ENCODE results near the gene HTATSF1.

HTATSF1 gene

GRCh38 chrX:136477026-136477425 is 20.4 kb upstream of the HTATSF1 start:
- H3K36me3 Mint-ChIP-seq: no peaks in the 10 kb centered on the region
- no peaks in the 10 kb centered on the region for H3K9me3 Mint-ChIP-seq
- no peaks in the 10 kb centered on the region for H3K4me1 Mint-ChIP-seq
- DNase-seq (ENCODE audit: low spot score in 2 of 2) (no peak), ATAC-seq (no peak)
- no peak overlapping the region for H3K4me3 Mint-ChIP-seq
- no peak overlapping the region for H3K27ac Mint-ChIP-seq

GRCh38 chrX:136480383-136480782 is 17.0 kb upstream of the HTATSF1 start:
- ATAC-seq: no peak
- no peaks in the 10 kb centered on the region for H3K36me3 Mint-ChIP-seq
- DNase-seq (ENCODE audit: low spot score in 2 of 2): no peak
- no peak overlapping the region for H3K27ac Mint-ChIP-seq
- no peak overlapping the region for H3K4me3 Mint-ChIP-seq
- H3K4me1 Mint-ChIP-seq: no peaks in the 10 kb centered on the region
- no peaks in the 10 kb centered on the region for H3K9me3 Mint-ChIP-seq

GRCh38 chrX:136487647-136488046 is 9.7 kb upstream of the HTATSF1 start, which contains the start of gene BRS3:
Gene BRS3 (plus strand): TSS chrX:136487947. CDS start chrX:136488115, 168 bp downstream.
- H3K27ac Mint-ChIP-seq: no peak within 1 kb of the TSS

DNA sequence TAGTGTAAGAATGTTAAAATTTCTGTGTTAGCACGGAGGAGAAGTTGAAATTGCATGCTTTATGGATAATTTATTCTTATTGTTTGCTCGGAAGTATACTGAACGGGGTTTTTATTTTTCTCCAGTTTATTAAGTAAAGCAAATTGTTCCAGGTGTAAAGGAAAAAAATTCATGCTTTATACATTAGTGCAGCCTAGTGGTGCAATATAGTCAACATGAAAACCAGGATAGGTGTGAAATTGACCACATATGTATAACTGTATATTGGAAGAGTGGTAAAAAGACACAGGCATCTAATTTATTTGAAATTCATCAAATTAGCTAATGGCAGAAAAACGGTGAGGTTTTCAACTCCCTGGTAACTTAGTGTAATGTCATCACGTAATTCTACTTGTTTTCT is 8.7 kb upstream of the HTATSF1 start:
- H3K4me1 Mint-ChIP-seq: no peaks in the 10 kb centered on the region
- no peaks in the 10 kb centered on the region for H3K36me3 Mint-ChIP-seq
- DNase-seq (ENCODE audit: low spot score in 2 of 2) (no peak), ATAC-seq (no peak)
- H3K4me3 Mint-ChIP-seq: no peak overlapping the region
- H3K9me3 Mint-ChIP-seq: no peaks in the 10 kb centered on the region
- H3K27ac Mint-ChIP-seq: no peak overlapping the region

More at GRCh38 chrX:136487647-136488046, 9.7 kb upstream of the HTATSF1 start, which contains the start of gene BRS3:
- no peaks in the 10 kb centered on the region for H3K36me3 Mint-ChIP-seq
- no peak for DNase-seq (ENCODE audit: low spot score in 2 of 2)
- no peaks in the 10 kb centered on the region for H3K9me3 Mint-ChIP-seq
- ATAC-seq: no peak
- H3K4me3 Mint-ChIP-seq: no peak within 1 kb of the TSS
- H3K4me1 Mint-ChIP-seq: no peaks in the 10 kb centered on the region

GRCh38 chrX:136491832-136492231 is 5.6 kb upstream of the HTATSF1 start:
- Mint-ChIP-seq H3K36me3 (peaks cover 7% of the 10 kb centered on the region), H3K4me3 (no peak overlapping the region), H3K4me1 (no peaks in the 10 kb centered on the region), H3K27ac (no peak overlapping the region), H3K9me3 (no peaks in the 10 kb centered on the region)
- ATAC-seq (no peak), DNase-seq (ENCODE audit: low spot score in 2 of 2) (no peak)

DNA sequence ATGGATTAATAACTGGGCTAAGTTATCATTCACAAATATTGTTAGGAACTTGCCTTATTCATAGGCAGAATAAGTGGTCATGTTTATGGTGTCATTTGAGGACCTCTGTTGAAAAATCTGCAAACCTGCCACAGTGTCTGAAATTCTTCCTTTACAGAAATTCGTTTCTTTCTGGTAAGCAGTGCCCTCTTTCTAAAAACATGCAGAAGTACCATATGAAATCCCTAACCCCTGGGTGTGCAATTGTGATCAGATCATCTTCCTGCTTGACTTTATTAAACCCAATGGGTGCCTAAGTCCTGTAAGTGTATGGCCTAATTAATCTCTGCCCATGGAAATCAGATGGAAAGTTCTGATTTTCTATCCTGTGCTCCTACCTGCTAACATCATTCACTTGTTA is 4.4 kb upstream of the HTATSF1 start:
- no peak overlapping the region for H3K27ac Mint-ChIP-seq
- H3K4me3 Mint-ChIP-seq: no peak overlapping the region
- ATAC-seq: no peak
- DNase-seq (ENCODE audit: low spot score in 2 of 2): no peak
- H3K9me3 Mint-ChIP-seq: no peaks in the 10 kb centered on the region
- peaks cover 7% of the 10 kb centered on the region for H3K36me3 Mint-ChIP-seq
- no peaks in the 10 kb centered on the region for H3K4me1 Mint-ChIP-seq

- H3K9me3 Mint-ChIP-seq: no peaks in the 10 kb centered on the region
- DNase-seq (ENCODE audit: low spot score in 2 of 2) (no peak), ATAC-seq (no peak)
- H3K4me3 Mint-ChIP-seq: no peak overlapping the region
- H3K36me3 Mint-ChIP-seq: peaks cover 12% of the 10 kb centered on the region
- no peak overlapping the region for H3K27ac Mint-ChIP-seq
- no peaks in the 10 kb centered on the region for H3K4me1 Mint-ChIP-seq
Measured at GRCh38 chrX:136495043-136495442, 2.3 kb upstream of the HTATSF1 start.

DNA sequence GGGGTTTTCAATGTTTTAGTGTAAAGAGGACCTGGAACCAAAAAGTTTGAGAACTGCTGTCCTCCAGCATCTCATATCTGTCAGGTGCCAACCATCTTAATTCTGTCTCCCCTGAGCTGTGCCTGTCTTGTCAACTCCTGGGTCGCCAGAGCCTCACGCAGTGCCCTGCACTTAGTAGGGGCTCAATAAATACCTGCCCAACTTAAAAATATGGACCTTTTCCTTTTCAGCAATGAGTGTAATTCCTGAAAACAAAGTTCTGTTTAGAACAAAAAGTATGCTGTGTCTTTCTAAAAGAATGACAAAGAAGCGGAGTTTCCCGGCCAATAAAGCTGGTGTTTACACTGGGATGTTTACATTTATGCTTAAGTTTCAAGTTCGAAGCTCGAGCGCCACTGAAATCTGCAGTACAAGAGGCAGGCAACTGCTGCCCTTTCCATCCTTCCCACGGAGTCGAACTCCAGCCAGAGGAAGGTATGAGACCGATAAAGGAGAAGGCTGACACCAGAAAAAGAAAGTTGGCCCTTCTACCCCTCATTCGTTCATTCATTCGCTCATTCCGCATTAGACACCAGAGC is 1.1 kb upstream of the HTATSF1 start:
- ATAC-seq: no peak
- H3K36me3 Mint-ChIP-seq: peaks cover 22% of the 10 kb centered on the region
- H3K9me3 Mint-ChIP-seq: no peaks in the 10 kb centered on the region
- H3K4me1 Mint-ChIP-seq: no peaks in the 10 kb centered on the region
- H3K4me3 Mint-ChIP-seq: peak overlapping the region; percentile 71
- H3K27ac Mint-ChIP-seq: peak overlapping the region; percentile 72
- no peak for DNase-seq (ENCODE audit: low spot score in 2 of 2)

GRCh38 chrX:136496764-136497555 is 432 bp upstream of the HTATSF1 start:
- H3K27ac Mint-ChIP-seq: peak overlapping the region; percentile 72
- H3K9me3 Mint-ChIP-seq: no peaks in the 10 kb centered on the region
- DNase-seq (ENCODE audit: low spot score in 2 of 2): peak; percentile 66 to 88
- H3K4me3 Mint-ChIP-seq: peak overlapping the region; percentile 71
- peak; percentile 87 for ATAC-seq
- H3K36me3 Mint-ChIP-seq: peaks cover 22% of the 10 kb centered on the region
- no peaks in the 10 kb centered on the region for H3K4me1 Mint-ChIP-seq

GRCh38 chrX:136519069-136519468 is 21.7 kb downstream of the HTATSF1 start:
- Mint-ChIP-seq H3K4me3 (no peak overlapping the region), H3K9me3 (no peaks in the 10 kb centered on the region), H3K36me3 (no peaks in the 10 kb centered on the region), H3K4me1 (no peaks in the 10 kb centered on the region), H3K27ac (no peak overlapping the region)
- ATAC-seq: no peak
- no peak for DNase-seq (ENCODE audit: low spot score in 2 of 2)

- Mint-ChIP-seq H3K27ac (no peak overlapping the region), H3K4me1 (no peaks in the 10 kb centered on the region), H3K9me3 (no peaks in the 10 kb centered on the region), H3K36me3 (no peaks in the 10 kb centered on the region), H3K4me3 (no peak overlapping the region)
- ATAC-seq (no peak), DNase-seq (ENCODE audit: low spot score in 2 of 2) (no peak)
Measured at GRCh38 chrX:136523770-136524169, 26.4 kb downstream of the HTATSF1 start.

DNA sequence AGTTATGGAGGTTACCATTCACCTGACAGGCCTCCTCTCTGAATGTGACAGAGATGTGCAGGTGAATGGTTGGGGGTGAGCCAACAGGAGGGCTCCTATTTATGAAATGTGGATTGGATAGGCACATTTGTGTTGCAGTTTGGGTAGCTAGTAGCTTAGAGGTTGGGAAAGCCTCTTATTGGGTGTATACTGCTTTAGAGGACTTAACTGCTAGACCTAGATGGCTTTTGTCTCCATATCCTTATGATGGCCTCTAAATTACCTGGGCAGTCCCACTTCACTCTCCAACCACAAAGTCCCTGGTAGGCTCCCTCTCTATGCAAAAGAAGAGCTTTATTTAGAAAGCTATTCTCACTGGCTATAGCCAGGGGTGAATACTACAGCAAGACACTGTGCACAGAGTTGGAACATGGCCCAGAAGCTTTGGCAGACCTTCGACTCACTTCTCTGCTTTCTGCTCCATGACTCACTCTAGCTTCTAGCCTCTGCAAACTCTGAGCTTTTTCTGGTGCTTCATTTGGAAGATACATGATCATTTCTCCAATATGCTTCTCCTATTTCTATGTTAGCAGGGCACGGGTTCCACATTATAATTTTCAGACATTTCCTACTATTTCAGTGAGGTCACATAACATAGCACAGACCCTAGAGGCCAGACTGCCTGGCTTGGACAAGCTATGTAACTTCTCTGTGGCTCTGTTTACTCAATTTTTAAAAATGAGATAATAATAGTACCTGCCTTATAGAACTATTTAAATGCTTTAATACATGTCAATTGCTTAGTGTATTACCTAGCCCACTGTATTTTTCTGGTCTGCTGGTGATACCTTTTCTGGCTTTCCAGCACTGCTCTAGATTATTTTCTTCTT is 28.6 kb downstream of the HTATSF1 start:
- ATAC-seq (no peak), DNase-seq (ENCODE audit: low spot score in 2 of 2) (no peak)
- no peaks in the 10 kb centered on the region for H3K9me3 Mint-ChIP-seq
- H3K36me3 Mint-ChIP-seq: no peaks in the 10 kb centered on the region
- no peak overlapping the region for H3K27ac Mint-ChIP-seq
- no peak overlapping the region for H3K4me3 Mint-ChIP-seq
- no peaks in the 10 kb centered on the region for H3K4me1 Mint-ChIP-seq

DNA sequence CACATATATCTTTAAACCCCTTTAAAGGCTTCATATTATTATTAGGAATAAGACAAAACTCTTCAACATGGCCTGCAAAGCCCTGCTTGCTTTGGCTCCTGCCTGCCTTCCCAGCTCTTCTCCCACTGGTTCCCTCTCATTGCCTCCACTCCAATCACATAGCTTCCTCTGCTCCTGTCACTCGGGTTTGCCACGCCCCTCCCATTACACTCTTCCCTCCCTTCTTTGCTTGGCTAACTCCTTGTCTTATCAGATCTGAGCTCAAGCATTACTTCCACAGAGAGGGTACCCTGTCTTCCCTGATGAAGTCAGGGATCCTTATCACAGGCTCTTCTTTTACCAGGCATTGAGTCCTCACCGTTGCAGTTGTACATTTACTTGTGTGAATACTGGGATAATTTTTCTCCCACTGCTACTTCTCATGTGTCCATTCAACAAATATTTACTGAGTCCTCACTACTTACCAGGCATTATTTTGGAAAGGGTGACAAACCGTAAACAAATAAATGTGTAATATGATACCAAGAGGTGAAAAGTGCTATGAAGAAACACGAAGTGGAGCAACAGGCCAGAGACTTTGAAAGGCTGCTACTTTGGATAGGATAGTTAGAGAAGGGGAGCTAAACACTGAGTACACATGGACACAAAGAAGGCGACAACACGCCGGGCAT is 31.4 kb downstream of the HTATSF1 start:
- H3K9me3 Mint-ChIP-seq: no peaks in the 10 kb centered on the region
- H3K27ac Mint-ChIP-seq: no peak overlapping the region
- no peak overlapping the region for H3K4me3 Mint-ChIP-seq
- DNase-seq (ENCODE audit: low spot score in 2 of 2) (no peak), ATAC-seq (no peak)
- no peaks in the 10 kb centered on the region for H3K4me1 Mint-ChIP-seq
- no peaks in the 10 kb centered on the region for H3K36me3 Mint-ChIP-seq

GRCh38 chrX:136529795-136530194 is 32.4 kb downstream of the HTATSF1 start:
- H3K27ac Mint-ChIP-seq: no peak overlapping the region
- no peak for ATAC-seq
- H3K9me3 Mint-ChIP-seq: no peaks in the 10 kb centered on the region
- DNase-seq (ENCODE audit: low spot score in 2 of 2): no peak
- H3K36me3 Mint-ChIP-seq: no peaks in the 10 kb centered on the region
- H3K4me1 Mint-ChIP-seq: no peaks in the 10 kb centered on the region
- no peak overlapping the region for H3K4me3 Mint-ChIP-seq

GRCh38 chrX:136531951-136532350 is 34.6 kb downstream of the HTATSF1 start, which contains the start of gene VGLL1:
Gene VGLL1 (plus strand): TSS chrX:136532215. CDS start chrX:136536021, 3,806 bp downstream.
- ATAC-seq (no peak), DNase-seq (ENCODE audit: low spot score in 2 of 2) (no peak)
- Mint-ChIP-seq H3K4me1 (no peaks in the 10 kb centered on the region), H3K4me3 (no peak within 1 kb of the TSS), H3K36me3 (no peaks in the 10 kb centered on the region), H3K9me3 (no peaks in the 10 kb centered on the region), H3K27ac (no peak within 1 kb of the TSS)
